ENCODE measurements around the gene CSDE1.

Gene CSDE1

GRCh38 chr1:114712977-114713376, 44.8 kb downstream of the CSDE1 start:
- no peak overlapping the region for H3K4me3 ChIP-seq (ENCODE audit: low read depth, low read length)
- no peak for DNase-seq (ENCODE audit: low read depth)
- TF ChIP-seq, protein P1, sequence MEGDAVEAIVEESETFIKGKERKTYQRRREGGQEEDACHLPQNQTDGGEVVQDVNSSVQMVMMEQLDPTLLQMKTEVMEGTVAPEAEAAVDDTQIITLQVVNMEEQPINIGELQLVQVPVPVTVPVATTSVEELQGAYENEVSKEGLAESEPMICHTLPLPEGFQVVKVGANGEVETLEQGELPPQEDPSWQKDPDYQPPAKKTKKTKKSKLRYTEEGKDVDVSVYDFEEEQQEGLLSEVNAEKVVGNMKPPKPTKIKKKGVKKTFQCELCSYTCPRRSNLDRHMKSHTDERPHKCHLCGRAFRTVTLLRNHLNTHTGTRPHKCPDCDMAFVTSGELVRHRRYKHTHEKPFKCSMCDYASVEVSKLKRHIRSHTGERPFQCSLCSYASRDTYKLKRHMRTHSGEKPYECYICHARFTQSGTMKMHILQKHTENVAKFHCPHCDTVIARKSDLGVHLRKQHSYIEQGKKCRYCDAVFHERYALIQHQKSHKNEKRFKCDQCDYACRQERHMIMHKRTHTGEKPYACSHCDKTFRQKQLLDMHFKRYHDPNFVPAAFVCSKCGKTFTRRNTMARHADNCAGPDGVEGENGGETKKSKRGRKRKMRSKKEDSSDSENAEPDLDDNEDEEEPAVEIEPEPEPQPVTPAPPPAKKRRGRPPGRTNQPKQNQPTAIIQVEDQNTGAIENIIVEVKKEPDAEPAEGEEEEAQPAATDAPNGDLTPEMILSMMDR (IDR thresholded peaks at IDR 0.05; ENCODE audit: low read depth, low read length) = no peak
- TF ChIP-seq MYC (IDR thresholded peaks at IDR 0.05; ENCODE audit: low read depth, low read length) = no peak
- no peak for TF ChIP-seq POLR2A (IDR thresholded peaks at IDR 0.05; ENCODE audit: extremely low read depth, insufficient read length)
- TF ChIP-seq, protein P2, sequence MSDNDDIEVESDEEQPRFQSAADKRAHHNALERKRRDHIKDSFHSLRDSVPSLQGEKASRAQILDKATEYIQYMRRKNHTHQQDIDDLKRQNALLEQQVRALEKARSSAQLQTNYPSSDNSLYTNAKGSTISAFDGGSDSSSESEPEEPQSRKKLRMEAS (IDR thresholded peaks at IDR 0.05; ENCODE audit: low read depth, low read length) = no peak

- TF ChIP-seq, protein P1 (IDR thresholded peaks at IDR 0.05; ENCODE audit: low read depth, low read length) = no peak
- TF ChIP-seq MYC (IDR thresholded peaks at IDR 0.05; ENCODE audit: low read depth, low read length) (no peak), POLR2A (IDR thresholded peaks at IDR 0.05; ENCODE audit: extremely low read depth, insufficient read length) (no peak)
- TF ChIP-seq, protein P2 (IDR thresholded peaks at IDR 0.05; ENCODE audit: low read depth, low read length) = no peak
- DNase-seq (ENCODE audit: low read depth) = no peak
- no peak overlapping the region for H3K4me3 ChIP-seq (ENCODE audit: low read depth, low read length)
Observed at GRCh38 chr1:114710360-114710759, 47.4 kb downstream of the CSDE1 start.

GRCh38 chr1:114707604-114708003, 50.2 kb downstream of the CSDE1 start:
- TF ChIP-seq, protein P1 (IDR thresholded peaks at IDR 0.05; ENCODE audit: low read depth, low read length) = no peak
- TF ChIP-seq, protein P2 (IDR thresholded peaks at IDR 0.05; ENCODE audit: low read depth, low read length) = no peak
- TF ChIP-seq MYC (IDR thresholded peaks at IDR 0.05; ENCODE audit: low read depth, low read length) (no peak), POLR2A (IDR thresholded peaks at IDR 0.05; ENCODE audit: extremely low read depth, insufficient read length) (no peak)
- H3K4me3 ChIP-seq (ENCODE audit: low read depth, low read length) = no peak overlapping the region
- no peak for DNase-seq (ENCODE audit: low read depth)

DNA sequence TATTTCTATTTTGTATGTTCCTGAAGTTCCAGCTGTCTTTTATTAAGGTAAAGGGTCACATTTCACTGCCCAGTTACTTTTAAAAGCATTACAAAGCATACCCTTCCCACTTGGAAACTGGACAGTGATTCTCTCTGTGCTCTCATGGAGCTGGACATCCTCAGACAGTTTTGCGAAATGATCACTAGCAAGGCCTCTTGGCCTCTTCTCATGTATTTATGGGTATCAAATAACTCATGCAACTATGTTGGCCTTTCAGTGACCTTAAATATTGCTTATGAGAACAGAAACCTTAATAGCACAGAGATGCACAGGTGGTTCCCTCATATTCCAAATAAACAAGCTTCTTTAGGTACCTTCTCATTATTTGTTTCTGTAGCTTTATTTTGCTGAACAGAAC, 54.5 kb downstream of the CSDE1 start:
- DNase-seq (ENCODE audit: low read depth) = no peak
- TF ChIP-seq, protein P1 (IDR thresholded peaks at IDR 0.05; ENCODE audit: low read depth, low read length) = no peak
- TF ChIP-seq POLR2A (IDR thresholded peaks at IDR 0.05; ENCODE audit: extremely low read depth, insufficient read length) = no peak
- no peak for TF ChIP-seq MYC (IDR thresholded peaks at IDR 0.05; ENCODE audit: low read depth, low read length)
- TF ChIP-seq, protein P2 (IDR thresholded peaks at IDR 0.05; ENCODE audit: low read depth, low read length) = no peak
- H3K4me3 ChIP-seq (ENCODE audit: low read depth, low read length) = no peak overlapping the region

- no peak for TF ChIP-seq POLR2A (IDR thresholded peaks at IDR 0.05; ENCODE audit: extremely low read depth, insufficient read length)
- TF ChIP-seq, protein P1 (IDR thresholded peaks at IDR 0.05; ENCODE audit: low read depth, low read length) = no peak
- TF ChIP-seq, protein P2 (IDR thresholded peaks at IDR 0.05; ENCODE audit: low read depth, low read length) = no peak
- TF ChIP-seq MYC (IDR thresholded peaks at IDR 0.05; ENCODE audit: low read depth, low read length) = no peak
- H3K4me3 ChIP-seq (ENCODE audit: low read depth, low read length) = no peak overlapping the region
- no peak for DNase-seq (ENCODE audit: low read depth)
Observed at GRCh38 chr1:114702737-114703136, 55.0 kb downstream of the CSDE1 start.

Measured in NB4 (cell line).